Neural cell (in vitro differentiated cells): Measurements from ENCODE around the gene LDLRAD3. TPM values are rescaled to one million over a fixed set of nuclear protein-coding genes. Genes with fewer than 3 reads are reported as not detected.

Source experiments
- H2AFZ ChIP-seq: fragments of 200-600, 300-800 bp; sonication (generic), shearing (Covaris generic); 2 replicates; pipeline ENCODE4 v1.6.0; 2014; ENCODE audit warnings: low read depth, mild to moderate bottlenecking, antibody characterized with exemption, low read length, moderate library complexity
- H3F3A ChIP-seq: fragments of 200-600 bp; shearing (Covaris generic); 2 replicates; pipeline ENCODE4 v1.6.1; 2016; ENCODE audit warnings: mild to moderate bottlenecking, moderate library complexity, mixed read lengths, antibody characterized with exemption, low read length; ENCODE audit not compliant: insufficient read depth, poor library complexity, severe bottlenecking
- H3K27ac ChIP-seq: fragments of 200-600, 300-800 bp; sonication (generic), shearing (Covaris generic); 2 replicates; pipeline ENCODE4 v1.5.1; 2014; ENCODE audit warnings: mild to moderate bottlenecking, low read length, moderate library complexity
- H3K27me3 ChIP-seq: fragments of 300-800, 200-600 bp; sonication (generic), shearing (Covaris generic); 2 replicates; pipeline ENCODE4 v1.6.0; 2014; ENCODE audit warnings: mild to moderate bottlenecking, low read depth, low read length, moderate library complexity; ENCODE audit not compliant: insufficient read depth
- H3K36me3 ChIP-seq: fragments of 300-800, 200-600 bp; sonication (generic), shearing (Covaris generic); 2 replicates; pipeline ENCODE4 v1.5.1; 2014; ENCODE audit warnings: mild to moderate bottlenecking, antibody characterized with exemption, low read length, moderate library complexity; ENCODE audit not compliant: insufficient read depth
- H3K4me2 ChIP-seq: fragments of 300-800, 200-600 bp; sonication (generic), shearing (Covaris generic); 2 replicates; pipeline ENCODE4 v1.6.0; 2014; ENCODE audit warnings: mild to moderate bottlenecking, low read length
- H3K4me3 ChIP-seq: fragments of 300-800, 200-600 bp; sonication (generic), shearing (Covaris generic); 2 replicates; pipeline ENCODE4 v1.5.1; 2014; ENCODE audit warnings: mild to moderate bottlenecking, low read length, moderate library complexity
- H3K79me2 ChIP-seq: fragments of 200-600 bp; shearing (Covaris generic); replicated peaks from 2 replicates; pipeline ENCODE4 v1.6.0; 2014; ENCODE audit warnings: mild to moderate bottlenecking, low read length, moderate library complexity; ENCODE audit not compliant: insufficient read depth
- H3K9ac ChIP-seq: fragments of 300-800, 200-600 bp; sonication (generic), shearing (Covaris generic); 2 replicates; pipeline ENCODE4 v1.6.1; 2016; ENCODE audit warnings: mild to moderate bottlenecking, low read length, mixed read lengths
- H3K9me2 ChIP-seq: fragments of 200-600 bp; shearing (Covaris generic); 2 replicates; pipeline ENCODE4 v1.6.1; 2016; ENCODE audit warnings: mild to moderate bottlenecking, low read length, mixed read lengths; ENCODE audit not compliant: insufficient read depth
- H3K9me3 ChIP-seq: fragments of 200-600, 300-800 bp; sonication (generic), shearing (Covaris generic); 2 replicates; pipeline ENCODE4 v1.6.1; 2016; ENCODE audit warnings: mild to moderate bottlenecking, mixed run types, low read length, moderate library complexity, mixed read lengths
- H4K20me1 ChIP-seq: fragments of 200-600 bp; shearing (Covaris generic); 2 replicates; pipeline ENCODE4 v1.6.1; 2016; ENCODE audit warnings: mild to moderate bottlenecking, mixed run types; ENCODE audit not compliant: insufficient read depth
- EP300 ChIP-seq: fragments of 450-650 bp; conservative IDR thresholded peaks from 2 replicates; pipeline ENCODE4 v1.6.1; 2014; ENCODE audit warnings: antibody characterized with exemption, mild to moderate bottlenecking, moderate library complexity; ENCODE audit not compliant: poor library complexity, severe bottlenecking
- EZH2 ChIP-seq: fragments of 200-600, 300-800 bp; shearing (Covaris generic), sonication (generic); IDR thresholded peaks from 2 replicates; pipeline ENCODE4 v1.6.1; 2014; ENCODE audit warnings: antibody characterized with exemption, low read length, borderline replicate concordance, mild to moderate bottlenecking; ENCODE audit not compliant: insufficient read depth, poor library complexity, severe bottlenecking
- MXI1 ChIP-seq: fragments of 450-650 bp; conservative IDR thresholded peaks from 2 replicates; pipeline ENCODE4 v1.6.1; 2014; ENCODE audit warnings: antibody characterized with exemption, mild to moderate bottlenecking; ENCODE audit not compliant: poor library complexity, severe bottlenecking
- POLR2AphosphoS5 ChIP-seq: IDR thresholded peaks from 2 replicates; pipeline ENCODE4 v1.6.1; 2012
- RAD21 ChIP-seq: fragments of 450-650 bp; conservative IDR thresholded peaks from 2 replicates; pipeline ENCODE4 v1.6.1; 2014; ENCODE audit warnings: antibody characterized with exemption, mild to moderate bottlenecking, moderate library complexity
- SMC3 ChIP-seq: fragments of 450-650 bp; conservative IDR thresholded peaks from 2 replicates; pipeline ENCODE4 v1.6.1; 2014; ENCODE audit warnings: antibody characterized with exemption, mild to moderate bottlenecking, moderate library complexity; ENCODE audit not compliant: poor library complexity
- TAF1 ChIP-seq: IDR thresholded peaks from 2 replicates; pipeline ENCODE4 v1.6.1; 2012; ENCODE audit warnings: low read depth
- polyA plus RNA-seq: library from polyadenylated mRNA; depleted of rRNA; stranded (reverse); fragments of >200 nt; gene quantifications from 2 replicates; pipeline ENCODE4 v1.2.3, GENCODE V29; 2014
- TF ChIP-seq, protein P1 (sequence below): fragments of 450-650 bp; IDR thresholded peaks from 2 replicates; pipeline ENCODE4 v1.5.1; 2014; ENCODE audit warnings: antibody characterized with exemption, mild to moderate bottlenecking, moderate library complexity; ENCODE audit not compliant: poor library complexity, severe bottlenecking
- TF ChIP-seq, protein P2 (sequence below): IDR thresholded peaks from 2 replicates; pipeline ENCODE4 v1.6.1; 2012; ENCODE audit warnings: borderline replicate concordance

Gene LDLRAD3
- polyA plus RNA-seq, 1 donor from 2014 or later = 3.5 TPM

DNA sequence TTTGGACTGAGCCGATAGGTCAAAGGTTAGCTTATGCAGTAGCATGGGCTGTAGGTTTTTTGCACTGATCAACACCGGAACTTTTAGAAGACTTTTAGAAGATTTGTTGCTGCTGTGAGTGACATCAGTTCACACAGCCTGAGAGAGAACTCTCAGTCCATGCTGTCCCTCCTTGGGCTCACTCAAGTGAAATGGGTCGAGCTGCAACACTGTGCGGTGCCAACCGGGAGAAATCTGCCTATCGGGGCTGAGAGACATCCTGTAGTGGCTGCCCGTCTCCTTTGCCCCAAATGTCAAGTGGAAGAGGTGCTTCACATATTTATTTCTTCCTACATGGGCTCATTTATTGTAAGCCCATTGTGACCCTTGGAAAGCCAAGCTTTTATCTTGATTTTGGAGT is 170.2 kb downstream of the LDLRAD3 start:
- Histone ChIP-seq H3K9ac (no peak overlapping the region), H3K9me3 (no peaks in the 10 kb centered on the region), H3K4me2 (no peak overlapping the region), H3K79me2 (no peaks in the 10 kb centered on the region), H3K36me3 (no peaks in the 10 kb centered on the region), H3K27me3 (no peaks in the 10 kb centered on the region), H2AFZ (no peak overlapping the region), H3F3A (no peaks in the 10 kb centered on the region), H4K20me1 (no peaks in the 10 kb centered on the region), H3K4me3 (no peak overlapping the region), H3K9me2 (no peaks in the 10 kb centered on the region), H3K27ac (no peak overlapping the region)
- TF ChIP-seq POLR2AphosphoS5 = no peak
- no peak for TF ChIP-seq RAD21
- TF ChIP-seq, protein P1, sequence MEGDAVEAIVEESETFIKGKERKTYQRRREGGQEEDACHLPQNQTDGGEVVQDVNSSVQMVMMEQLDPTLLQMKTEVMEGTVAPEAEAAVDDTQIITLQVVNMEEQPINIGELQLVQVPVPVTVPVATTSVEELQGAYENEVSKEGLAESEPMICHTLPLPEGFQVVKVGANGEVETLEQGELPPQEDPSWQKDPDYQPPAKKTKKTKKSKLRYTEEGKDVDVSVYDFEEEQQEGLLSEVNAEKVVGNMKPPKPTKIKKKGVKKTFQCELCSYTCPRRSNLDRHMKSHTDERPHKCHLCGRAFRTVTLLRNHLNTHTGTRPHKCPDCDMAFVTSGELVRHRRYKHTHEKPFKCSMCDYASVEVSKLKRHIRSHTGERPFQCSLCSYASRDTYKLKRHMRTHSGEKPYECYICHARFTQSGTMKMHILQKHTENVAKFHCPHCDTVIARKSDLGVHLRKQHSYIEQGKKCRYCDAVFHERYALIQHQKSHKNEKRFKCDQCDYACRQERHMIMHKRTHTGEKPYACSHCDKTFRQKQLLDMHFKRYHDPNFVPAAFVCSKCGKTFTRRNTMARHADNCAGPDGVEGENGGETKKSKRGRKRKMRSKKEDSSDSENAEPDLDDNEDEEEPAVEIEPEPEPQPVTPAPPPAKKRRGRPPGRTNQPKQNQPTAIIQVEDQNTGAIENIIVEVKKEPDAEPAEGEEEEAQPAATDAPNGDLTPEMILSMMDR = no peak
- TF ChIP-seq, protein P2, sequence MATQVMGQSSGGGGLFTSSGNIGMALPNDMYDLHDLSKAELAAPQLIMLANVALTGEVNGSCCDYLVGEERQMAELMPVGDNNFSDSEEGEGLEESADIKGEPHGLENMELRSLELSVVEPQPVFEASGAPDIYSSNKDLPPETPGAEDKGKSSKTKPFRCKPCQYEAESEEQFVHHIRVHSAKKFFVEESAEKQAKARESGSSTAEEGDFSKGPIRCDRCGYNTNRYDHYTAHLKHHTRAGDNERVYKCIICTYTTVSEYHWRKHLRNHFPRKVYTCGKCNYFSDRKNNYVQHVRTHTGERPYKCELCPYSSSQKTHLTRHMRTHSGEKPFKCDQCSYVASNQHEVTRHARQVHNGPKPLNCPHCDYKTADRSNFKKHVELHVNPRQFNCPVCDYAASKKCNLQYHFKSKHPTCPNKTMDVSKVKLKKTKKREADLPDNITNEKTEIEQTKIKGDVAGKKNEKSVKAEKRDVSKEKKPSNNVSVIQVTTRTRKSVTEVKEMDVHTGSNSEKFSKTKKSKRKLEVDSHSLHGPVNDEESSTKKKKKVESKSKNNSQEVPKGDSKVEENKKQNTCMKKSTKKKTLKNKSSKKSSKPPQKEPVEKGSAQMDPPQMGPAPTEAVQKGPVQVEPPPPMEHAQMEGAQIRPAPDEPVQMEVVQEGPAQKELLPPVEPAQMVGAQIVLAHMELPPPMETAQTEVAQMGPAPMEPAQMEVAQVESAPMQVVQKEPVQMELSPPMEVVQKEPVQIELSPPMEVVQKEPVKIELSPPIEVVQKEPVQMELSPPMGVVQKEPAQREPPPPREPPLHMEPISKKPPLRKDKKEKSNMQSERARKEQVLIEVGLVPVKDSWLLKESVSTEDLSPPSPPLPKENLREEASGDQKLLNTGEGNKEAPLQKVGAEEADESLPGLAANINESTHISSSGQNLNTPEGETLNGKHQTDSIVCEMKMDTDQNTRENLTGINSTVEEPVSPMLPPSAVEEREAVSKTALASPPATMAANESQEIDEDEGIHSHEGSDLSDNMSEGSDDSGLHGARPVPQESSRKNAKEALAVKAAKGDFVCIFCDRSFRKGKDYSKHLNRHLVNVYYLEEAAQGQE = no peak
- no peak for TF ChIP-seq EP300
- no peak for TF ChIP-seq SMC3
- TF ChIP-seq EZH2 = no peak
- no peak for TF ChIP-seq TAF1
- no peak for TF ChIP-seq MXI1

DNA sequence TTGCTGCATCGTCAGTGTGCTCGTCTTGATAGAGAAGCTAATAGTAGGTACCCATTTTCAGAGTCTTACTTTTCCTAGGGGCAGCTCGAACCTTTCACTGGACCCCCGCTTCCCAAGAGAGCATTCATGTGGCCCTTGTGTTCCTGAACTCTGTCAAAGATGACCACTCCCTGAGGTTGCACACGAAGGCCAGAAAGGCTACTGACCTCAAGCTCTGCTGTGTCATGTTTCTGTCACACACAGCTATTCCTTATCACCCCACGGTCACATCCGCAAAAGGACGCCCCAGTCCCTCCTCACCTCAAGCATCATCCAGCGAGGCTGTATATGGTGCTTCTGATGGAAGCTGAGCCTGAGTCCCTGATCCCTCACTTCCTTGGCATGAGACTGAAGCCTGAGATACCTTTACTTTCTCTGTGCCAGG is 171.5 kb downstream of the LDLRAD3 start:
- Histone ChIP-seq H2AFZ (no peak overlapping the region), H3K27ac (no peak overlapping the region), H4K20me1 (no peaks in the 10 kb centered on the region), H3K4me2 (no peak overlapping the region), H3K9me2 (no peaks in the 10 kb centered on the region), H3K27me3 (no peaks in the 10 kb centered on the region), H3K4me3 (no peak overlapping the region), H3K9ac (no peak overlapping the region), H3K79me2 (no peaks in the 10 kb centered on the region), H3K36me3 (no peaks in the 10 kb centered on the region), H3F3A (no peaks in the 10 kb centered on the region), H3K9me3 (no peaks in the 10 kb centered on the region)
- TF ChIP-seq TAF1 = no peak
- no peak for TF ChIP-seq MXI1
- TF ChIP-seq RAD21 = no peak
- TF ChIP-seq, protein P1 = no peak
- no peak for TF ChIP-seq EZH2
- TF ChIP-seq, protein P2 = no peak
- TF ChIP-seq SMC3 = no peak
- no peak for TF ChIP-seq POLR2AphosphoS5
- no peak for TF ChIP-seq EP300
